Stimulated activated naive CD4-positive, alpha-beta T cell treated with Interleukin-2 at 50 U/mL for 16 hours (primary cell): ENCODE data around the gene DNAJC11.
"Not testable (repeated sequence)": the region's sequence is repeated elsewhere in the genome, so short reads cannot be mapped to it uniquely, and the experiment has no call there.

Experiments used
- DNase-seq: peaks from one replicate; lab custom pipeline; 2025; lab: John Stamatoyannopoulos, UW

Gene DNAJC11

DNA sequence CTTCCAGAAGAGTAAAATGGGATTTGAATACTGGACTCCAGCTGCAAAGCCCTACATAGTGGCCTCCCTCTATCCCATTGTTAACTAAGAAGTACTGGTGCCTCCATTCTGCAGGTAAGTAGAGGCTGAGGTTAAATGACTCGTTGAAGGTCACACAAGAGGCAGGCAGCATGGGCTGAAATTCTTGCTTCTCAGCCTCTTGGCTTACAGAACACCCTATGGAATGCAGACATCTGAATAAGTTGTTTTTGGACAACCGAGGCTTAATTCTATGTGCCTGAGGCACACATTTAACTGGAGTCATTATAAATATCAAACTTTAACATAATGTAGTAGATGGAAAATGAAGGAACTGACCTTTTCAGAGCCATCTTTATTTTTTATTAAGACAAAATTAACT is 5.7 kb downstream of the DNAJC11 start:
- DNase-seq: no peak

DNA sequence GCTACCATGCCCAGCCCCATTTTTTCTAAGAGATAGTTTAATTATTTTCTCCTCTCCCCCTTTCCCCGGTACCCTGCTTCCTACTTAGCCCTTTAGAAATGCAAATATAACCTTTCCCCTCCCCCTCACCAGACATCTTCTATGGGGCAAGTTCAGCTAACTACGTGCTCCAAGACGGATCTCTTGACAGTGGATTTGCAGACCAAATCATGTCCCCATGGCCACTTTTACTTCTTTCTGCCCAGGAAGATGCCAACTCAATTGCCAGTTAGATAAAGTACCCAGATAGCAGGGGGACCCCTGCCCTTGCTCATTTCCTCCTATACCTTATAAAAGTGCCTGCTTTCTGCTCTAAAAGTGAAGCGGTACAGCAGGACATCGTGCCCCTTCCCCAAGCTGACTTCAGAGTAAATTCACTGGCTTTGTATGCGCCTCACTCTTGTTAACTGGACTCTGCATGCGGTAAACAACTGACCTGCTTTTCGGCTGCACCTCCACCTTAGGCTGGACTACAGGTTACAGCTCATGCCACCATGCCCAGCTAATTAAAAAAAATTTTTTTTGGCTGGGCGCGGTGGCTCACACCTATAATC is 7.4 kb downstream of the DNAJC11 start:
- no peak for DNase-seq

DNA sequence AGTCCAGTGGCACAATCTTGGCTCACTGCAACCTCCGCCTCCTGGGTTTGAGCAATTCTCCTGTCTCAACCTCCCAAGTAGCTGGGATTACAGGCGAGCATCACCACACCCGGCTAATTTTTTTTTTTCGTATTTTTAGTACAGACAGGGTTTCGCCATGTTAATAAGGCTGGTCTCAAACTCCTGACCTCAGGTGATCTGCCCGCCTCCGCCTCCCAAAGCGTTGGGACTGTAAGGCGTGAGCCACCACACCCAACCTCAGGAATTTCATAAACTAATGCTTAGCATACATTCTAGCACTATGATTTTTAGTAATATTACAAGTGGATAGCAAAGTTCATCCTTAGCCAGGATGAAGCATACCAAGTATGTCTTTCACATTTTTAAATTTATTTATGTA is 8.7 kb downstream of the DNAJC11 start:
- DNase-seq: no peak

DNA sequence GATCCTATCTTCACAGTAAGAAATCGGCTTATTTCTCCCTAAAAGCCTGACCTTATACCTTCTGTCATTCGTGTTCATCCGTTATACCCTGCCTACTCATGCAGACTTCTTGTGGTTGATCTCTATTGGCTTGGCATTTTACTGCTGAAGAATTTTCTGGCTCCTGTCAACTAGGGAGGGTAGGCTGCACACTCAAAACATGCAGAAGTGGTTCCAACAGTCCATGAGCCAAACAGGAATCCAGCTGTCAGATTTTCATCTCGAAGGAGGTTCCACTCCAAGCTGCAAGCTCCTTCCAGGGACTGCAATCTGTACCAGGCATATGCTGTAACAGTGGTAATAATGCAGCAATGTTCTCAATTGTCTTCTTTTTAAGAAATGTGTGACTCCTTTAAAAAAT is 10.1 kb downstream of the DNAJC11 start:
- no peak for DNase-seq

DNA sequence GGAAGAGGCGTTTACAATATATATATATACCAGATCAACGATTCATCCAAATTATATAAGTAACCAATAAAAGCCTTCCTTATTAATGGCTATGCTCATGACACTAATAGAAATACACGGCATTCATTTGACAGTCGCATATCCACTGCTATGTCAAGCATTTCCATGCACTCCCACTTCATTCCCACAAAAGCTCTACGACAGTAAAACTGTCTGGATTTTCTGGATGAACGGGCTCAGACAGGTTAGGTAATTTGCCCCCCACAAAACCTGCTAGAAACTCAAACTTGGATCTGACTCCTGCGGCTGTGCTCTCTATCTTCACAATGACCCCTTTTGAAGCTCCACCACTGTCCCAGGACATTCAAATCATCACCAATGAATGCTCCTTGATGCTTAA is 11.4 kb downstream of the DNAJC11 start:
- no peak for DNase-seq

DNA sequence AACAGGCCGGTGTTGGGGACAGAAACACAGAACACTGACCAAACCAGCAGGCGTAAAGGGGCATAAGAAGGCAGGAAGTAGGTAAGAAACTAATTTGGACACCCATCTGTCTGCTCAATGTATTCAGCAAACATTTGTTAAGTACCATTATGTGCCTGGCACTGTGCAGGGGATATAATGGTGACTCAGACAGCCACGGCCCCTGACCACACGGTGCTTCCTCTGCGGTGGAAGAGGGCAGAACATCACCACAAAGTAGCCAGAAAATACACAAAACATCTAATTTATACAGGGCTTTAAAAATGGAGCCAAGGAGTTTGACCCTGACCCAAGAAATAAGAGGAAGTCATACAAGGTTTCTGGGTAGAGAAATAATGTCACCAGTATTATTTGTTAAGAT is 12.9 kb downstream of the DNAJC11 start:
- no peak for DNase-seq

DNA sequence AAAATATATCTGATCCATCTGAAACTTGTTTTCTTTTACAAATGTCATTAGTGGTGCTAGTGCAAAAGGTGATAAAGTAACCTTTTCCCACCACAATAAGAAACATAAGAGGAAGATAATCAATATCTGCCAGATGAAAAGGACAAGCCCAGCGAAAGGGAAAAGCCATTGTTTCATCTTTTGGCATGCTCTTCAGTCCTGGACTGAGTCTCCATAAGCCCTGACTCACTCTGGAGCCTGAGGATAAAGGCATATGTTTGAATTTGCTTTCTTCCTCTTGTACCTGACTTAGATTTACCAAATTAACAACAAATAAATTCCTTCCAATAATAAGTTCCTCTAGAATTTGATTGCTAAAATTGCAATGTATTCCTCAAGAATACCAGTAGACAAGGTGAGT is 13.6 kb downstream of the DNAJC11 start:
- no peak for DNase-seq

DNA sequence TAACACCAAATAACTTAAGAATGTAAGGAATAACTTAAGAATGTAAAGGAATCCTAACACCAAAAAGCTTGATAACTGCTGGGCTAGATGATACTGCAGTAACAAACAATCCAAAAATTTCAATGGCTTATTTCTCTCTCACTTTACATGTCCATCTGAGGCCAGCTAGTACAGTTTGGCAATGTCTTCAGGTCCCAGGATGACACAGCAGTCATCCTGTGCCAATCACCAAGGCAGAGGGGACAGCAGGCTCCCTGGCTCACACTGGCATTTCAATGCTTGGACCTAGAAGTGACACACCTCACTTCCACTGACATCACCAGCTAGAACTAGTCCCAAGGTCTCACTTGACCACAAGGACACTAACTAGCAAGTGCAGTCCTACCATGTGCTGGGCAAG is 15.3 kb downstream of the DNAJC11 start:
- DNase-seq: no peak

DNA sequence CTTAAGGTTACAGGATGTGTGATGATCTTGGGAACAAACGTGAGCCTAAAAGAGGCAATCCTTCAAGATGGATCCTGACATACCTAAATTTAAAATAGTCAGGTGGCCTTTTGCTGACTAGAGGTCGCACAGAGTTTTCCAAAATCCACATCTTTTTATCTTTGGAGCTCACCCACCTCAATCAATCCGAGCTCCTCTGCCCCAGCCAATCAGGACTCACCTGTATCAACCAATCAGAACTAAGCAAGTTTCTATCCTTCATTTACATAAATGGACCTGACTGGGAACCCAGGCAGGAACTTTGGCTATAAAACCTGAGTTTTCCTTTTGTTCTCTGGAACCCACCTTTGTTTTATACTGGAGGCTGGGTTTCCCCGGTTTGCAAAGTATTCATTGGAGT is 16.2 kb downstream of the DNAJC11 start:
- no peak for DNase-seq

DNA sequence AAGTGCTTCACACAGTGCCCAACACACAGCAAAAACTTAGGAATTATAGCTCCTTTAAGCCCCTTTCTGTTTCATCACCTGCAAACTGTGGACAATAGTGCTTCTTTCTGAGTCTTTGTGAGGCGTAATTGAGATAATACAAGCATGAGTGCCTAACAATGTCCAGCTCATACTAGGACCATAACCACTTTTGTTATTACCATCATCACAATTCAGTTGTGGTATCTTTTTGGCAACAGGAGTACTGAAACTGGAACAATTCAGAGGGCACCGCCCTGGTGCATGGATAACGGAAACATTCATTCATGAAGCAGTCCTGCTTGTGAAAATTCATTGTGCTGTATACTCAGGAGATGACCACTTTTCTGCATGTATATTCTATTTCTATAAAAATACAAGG is 18.2 kb downstream of the DNAJC11 start:
- DNase-seq: no peak

DNA sequence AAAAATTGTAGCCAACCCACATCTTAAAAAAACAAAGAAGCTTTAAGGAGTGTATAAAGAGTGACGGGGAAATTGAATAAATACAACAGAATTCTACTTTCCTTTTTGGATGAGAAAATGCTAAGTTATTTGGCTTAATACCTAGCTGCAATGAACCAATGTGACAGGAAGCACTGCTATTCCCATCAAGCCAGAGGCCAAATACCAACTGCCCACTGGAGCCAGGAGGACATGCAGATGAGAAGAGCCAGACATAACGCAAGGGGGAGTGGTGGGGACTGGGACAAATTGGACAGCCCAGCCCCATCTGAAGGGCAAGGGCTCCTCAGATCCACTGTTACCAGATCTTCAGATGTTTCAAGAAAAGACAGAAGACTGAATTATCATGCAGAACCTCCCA is 25.7 kb downstream of the DNAJC11 start:
- DNase-seq: no peak

DNA sequence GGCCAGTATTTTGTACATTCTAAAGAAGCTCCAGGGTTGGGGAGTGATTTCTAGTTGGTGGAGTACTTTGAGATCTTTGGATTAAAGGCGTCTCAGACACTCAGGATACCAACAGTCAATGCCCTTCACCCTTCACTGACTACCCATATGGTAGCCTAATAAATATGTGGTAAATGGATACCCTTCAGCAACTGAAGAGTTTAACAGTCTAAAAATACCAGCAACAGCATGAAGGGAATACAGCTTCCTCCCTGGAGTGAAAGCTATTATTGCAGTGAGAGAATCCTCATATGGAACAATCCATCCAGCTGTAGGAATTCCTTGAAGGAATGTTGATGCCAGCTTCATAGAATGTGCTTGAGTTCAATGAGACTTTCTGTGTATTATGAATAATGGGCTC is 26.8 kb downstream of the DNAJC11 start:
- no peak for DNase-seq

DNA sequence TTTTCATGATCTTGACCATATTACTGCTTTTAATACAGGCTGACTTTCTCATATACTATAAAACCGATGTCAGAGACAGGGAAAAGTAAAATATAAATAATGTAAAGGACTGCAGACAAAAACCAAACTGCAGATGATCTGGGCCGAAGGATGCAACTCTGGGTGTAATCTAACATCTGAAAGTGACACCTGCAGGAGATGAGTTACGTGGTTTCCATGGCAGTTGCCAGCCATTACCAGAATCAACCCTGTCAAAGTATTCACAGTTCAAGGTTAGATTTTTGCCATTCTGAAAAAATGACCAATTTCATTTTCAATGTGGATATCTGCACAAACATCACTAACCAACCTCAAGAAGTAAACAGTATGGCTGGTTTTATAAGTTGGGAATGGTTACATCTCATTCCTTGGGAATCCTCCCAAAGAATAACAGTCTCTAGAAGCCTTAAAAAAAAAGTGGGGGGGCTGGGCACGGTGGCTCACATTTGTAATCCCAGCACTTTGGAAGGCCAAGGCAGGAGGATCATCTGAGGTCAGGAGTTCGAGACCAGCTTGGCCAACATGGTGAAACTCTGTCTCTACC is 27.7 kb downstream of the DNAJC11 start:
- DNase-seq: no peak

DNA sequence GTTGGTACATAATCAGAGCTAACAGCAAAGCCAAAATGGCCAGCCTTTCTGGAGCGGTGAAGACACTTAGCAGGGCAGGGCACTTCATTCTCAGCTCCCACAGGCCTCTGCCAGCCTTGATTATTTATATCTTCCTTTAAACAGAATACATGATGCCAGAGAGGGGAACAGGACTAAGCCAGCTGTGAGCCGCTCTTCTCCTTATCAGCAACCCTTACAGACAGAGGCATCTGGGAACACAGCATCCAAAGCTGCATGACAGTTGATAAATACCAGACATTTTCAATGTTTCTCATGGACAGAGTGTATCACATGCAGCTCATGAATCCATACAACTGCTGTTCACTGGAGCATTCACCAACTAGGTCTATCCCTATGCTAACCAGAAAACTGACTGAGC is 29.1 kb downstream of the DNAJC11 start:
- DNase-seq: no peak

DNA sequence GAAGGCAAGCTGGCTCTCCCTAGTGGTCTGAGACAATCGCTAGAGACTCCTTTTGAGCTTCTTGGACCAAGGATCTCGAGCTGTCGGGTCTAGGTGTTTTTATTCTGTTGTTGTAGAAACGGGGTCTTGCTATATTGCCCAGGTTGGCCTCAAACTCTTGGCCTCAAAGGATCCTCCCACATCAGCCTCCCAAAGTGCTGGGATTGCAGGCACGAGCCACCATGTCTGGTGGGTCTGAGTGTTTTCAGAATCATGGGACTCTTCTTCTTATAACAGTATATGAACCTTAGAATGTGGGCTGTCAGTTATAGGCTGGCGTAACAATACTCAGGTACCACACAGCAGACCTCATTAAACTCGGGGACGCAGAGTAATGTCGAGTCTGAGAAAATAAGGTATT is 33.1 kb downstream of the DNAJC11 start:
- DNase-seq: no peak

DNA sequence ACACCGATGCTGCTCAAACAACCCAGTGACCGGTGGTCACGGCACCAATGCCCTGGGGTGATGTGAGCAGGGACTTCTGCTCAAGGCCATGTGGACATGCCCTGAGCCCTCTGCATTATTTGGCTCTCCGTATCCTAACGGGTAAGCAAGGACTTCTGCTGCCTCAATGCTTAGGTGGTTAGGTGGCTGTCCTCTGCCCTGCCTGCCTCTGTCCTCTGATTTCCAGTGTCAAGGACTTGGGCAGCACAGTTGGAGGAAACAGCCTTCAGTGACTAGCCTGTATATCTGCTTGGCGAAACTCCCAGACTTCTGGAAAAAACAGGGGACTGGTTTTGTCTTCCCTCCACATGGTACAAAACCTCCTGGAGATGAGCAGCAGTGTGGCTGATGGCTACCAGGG is 34.5 kb downstream of the DNAJC11 start:
- DNase-seq: no peak

DNA sequence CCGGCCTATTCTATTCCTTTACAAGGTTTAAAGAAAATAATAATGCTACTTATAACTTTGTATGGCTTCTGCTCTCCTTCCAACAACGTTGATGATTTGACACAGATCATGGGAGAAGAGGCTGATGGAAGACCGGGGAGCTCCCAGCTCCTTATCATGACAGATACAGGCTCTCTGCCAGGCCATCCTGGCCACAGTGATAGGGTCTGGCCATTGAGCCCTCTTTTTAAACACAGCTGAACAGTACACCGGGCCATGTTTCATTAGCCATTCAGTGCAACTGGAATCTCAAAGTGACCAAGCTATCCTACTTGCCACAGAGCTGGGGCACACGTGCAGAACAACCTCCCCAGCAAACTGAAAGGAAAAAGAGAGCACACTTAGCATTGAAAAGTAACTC is 34.9 kb downstream of the DNAJC11 start:
- DNase-seq: no peak

DNA sequence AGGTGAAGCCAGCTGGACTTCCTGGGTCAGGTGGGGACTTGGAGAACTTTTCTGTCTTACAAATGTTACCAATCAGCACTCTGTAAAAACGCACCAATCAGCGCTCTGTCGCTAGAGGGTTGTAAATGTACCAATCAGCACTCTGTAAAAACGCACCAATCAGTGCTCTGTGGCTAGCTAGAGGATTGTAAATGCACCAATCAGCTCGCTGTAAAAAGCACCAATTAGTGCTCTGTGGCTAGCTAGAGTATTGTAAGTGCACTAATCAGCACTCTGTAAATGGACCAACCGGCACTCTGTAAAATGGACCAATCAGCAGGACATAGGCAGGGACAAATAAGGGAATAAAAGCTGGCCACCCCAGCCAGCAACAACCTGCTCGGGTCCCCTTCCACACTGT is 39.1 kb downstream of the DNAJC11 start:
- DNase-seq: not testable (repeated sequence)

DNA sequence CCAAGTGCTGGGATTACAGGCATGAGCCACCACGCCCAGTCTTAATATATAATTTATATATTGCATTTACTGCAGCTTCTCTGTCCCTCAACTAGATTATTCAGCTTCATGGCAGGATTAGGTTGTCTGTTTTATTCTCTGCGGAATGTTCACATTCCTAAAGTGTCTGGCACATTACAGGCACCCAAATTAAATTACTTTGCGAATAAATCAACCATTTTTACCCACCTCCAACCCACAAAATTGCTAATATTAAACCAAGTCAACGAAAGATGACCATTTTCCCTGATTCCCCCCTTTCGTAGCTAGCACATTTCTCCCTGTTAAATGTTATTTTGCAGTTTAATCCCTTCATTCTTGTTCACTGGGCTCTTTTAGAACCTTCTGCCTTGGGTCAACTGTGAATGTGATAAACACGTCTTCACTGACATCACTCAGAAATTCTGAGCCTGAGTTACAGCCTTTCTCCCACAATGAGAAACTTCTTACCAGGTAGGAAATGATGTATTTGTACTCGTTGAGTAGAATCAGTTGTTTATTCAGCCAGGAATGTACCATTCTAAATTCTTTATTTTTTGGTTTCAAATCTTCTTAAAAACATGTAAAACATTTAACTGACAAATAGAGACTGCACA is 41.1 kb downstream of the DNAJC11 start:
- no peak for DNase-seq

DNA sequence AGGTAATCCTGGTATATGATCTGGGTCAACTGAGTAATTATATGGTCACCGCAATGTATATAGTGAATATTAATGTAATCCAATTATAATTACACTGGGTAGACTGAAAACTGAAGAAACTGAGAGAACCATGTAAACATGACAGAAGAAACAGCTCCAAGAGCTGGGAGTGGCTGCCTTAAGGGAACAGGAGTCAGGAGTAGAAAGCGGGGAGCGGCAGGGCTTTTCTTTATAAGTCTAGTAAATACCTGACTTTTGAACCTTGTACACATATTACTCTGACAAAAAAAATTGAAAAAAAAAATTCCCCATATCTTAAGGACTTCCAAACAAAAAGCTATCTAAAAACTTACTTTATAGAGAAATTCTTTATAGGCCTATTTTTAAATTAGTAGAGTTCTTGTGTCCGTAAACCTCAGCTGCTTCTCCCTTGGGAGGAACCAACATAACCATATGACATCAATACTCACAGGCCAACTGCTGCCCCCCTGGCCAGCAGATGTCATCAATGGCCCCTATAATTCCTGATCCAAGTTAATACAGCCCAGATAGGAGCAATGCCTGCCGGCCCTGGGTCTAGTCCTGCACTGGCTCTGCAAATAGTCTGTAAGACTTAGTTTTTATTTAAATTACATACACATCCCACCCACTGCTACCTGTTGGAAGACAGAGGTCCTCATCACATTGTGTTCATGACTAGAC is 43.1 kb downstream of the DNAJC11 start:
- no peak for DNase-seq

DNA sequence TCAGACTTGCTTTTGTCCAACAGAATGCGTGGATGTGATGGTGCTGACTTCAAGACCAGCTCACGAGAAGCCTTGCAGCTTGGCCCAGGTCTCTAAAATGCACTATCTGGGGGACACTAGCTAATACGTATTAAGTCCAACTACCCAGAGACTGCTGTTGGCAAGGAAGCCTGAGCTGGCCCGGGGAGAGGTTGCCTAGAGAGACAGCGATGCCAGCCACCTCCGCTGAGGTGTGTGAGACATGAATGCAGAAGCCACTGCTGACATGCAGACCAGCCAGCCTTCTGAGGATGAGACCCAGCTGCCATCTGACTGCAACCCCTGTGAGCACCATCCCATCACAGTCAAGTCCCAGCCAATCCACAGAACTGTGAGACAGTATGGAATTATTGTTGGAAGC is 44.5 kb downstream of the DNAJC11 start:
- no peak for DNase-seq

DNA sequence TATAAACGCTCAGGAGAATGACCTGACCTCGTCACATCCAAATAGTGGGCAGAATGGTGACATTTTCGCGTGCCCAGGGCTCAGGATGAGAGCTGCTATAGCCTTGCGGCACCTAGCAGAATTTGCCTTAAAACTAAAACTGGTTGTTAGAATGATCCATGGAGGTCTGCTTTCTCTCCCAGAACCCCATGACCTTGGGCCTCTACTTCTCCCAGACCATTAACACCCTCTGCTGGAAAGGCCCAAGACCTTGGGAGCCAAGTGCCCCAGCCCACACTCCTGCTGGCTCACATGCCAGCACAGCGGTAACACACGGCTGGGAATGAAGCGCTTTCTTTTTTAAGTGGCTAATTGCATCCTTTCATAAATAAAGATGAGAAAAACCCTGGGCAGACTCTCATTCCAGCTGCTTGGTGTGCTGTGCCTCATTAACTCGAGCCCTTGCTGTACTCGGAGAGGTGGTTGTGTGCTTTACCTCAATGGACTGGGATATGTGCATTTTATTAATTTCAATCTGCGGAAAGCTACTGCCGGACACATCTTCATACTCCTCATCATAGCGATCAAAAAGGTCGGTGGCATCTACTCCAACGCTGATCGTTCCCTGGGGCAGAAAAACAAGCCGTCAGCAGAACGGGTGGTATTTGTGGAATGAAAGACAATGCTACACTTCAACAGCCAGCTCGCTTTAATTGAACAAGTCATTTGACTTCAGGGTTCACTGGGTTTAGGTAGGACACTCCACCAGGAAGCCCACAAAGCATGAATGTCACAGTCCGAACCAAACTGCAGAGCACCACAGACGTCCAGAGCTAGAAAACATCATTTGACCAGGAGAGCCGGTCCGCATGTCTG is 48.0 kb downstream of the DNAJC11 start:
- DNase-seq: no peak
